ENCODE data around the gene KLHL2. TPM values are rescaled to one million over a fixed set of nuclear protein-coding genes. Genes with fewer than 3 reads are reported as not detected.

The KLHL2 gene
- total RNA-seq, 1 donor from 2014 or later = 51.8 TPM

DNA sequence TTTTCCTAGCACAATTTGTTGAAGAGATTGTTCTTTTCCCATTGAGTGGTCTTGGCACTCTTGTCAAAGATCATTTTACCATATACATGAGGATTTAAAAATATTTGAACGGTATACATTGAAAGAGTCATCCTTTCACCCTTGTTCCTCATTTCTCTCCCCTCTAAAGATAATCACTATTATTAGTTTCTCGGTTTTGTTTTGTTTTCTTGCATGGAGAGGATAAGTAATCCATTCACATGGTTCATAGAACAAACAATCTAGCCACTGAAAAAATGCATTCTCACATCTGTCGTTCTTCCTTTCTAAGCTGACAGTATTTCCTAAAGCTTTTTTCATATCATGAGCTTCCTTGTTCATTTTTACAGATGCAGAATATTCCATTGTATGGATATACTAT lies 80.9 kb downstream of the KLHL2 start:
- no peak for DNase-seq (ENCODE audit: low spot score)

DNA sequence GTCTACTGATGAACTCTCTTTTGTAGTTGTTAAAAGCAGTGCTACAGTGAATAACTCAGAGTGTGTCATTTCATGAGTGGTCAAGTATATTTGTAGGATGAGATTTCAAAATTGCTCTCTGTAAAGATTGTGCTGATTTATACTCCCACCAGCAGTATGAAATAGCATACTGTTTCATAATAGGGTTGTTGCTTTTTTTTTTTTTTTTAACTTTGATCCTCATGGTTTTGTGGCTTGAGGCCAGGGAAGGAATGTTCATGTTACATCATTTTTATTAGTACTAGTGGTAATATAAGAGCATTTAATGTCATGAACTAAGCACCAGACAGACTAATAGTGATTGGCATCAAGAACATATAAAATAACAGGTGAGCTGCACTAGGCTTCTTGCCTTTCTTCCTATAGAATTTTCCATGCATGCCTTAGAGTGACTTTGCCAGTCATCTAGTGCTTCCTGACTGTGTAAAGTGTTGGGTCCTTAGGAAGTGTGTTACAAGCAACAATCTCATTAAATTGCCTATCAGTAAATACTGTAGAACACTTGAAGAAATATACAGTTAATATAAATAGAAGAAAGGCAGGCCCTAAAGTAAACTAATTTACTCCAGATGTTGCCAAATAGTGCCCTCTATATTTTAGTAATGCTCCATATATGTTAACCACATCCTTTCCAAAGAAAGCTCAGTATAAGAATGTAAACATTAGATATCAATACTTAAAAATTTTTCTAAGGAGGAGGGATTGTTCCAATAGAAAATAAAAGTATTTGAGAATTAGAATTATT lies 81.5 kb downstream of the KLHL2 start:
- DNase-seq (ENCODE audit: low spot score) = peak; percentile 22

- no peak for DNase-seq (ENCODE audit: low spot score)
These were observed 82.0 kb downstream of the KLHL2 start for GRCh38 chr4:165289423-165289785.

DNA sequence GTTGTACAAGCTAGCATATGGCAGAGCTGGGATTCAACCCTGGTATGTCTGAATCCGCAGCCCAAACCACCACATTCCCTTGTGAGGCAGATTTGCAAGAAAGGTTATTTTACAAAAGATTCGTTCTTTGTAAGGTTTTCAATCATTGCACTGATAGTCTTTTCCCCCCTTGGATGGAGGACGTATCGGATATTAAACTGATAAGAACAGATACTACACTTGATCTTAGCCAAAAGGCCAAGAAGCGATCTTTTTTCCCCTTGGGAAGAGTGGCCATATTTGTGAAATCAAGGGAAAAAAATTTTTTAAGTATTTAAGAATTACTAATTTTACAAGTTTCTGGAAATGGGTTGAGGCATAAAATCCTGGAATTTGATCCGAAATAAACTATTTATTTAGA lies 85.7 kb downstream of the KLHL2 start:
- DNase-seq (ENCODE audit: low spot score) = no peak

DNA sequence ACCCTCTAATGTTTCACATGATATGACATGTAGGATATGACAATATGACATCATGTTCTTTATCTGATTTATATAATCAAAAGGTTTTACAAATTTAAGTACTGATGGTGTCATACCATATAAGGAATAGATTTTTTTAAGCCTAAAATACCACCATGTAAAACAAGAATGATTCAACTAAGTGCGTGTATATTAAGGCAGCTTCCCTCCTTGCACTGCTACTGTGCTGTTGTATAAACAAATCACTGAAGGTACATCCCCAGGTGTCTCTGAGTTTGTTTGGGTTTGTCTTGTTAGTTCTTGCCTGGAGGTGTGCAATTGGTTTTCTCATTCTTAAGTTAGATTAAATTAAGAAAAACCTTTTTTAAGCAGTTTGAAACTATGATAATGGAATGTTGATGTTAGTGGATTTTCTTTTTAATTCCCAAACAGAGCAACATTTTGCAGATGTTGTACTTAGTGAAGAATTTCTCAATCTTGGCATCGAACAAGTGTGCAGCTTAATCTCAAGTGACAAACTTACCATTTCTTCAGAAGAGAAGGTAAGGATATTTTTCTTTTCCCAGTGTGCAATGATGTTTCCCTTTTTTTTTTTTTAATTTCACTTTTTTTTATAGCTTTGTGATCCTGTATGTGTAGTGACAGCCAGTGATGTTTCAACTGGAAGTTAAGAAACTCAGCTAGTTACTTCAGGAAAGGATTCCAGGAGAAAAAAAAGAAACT lies 86.7 kb downstream of the KLHL2 start:
- no peak for DNase-seq (ENCODE audit: low spot score)

DNA sequence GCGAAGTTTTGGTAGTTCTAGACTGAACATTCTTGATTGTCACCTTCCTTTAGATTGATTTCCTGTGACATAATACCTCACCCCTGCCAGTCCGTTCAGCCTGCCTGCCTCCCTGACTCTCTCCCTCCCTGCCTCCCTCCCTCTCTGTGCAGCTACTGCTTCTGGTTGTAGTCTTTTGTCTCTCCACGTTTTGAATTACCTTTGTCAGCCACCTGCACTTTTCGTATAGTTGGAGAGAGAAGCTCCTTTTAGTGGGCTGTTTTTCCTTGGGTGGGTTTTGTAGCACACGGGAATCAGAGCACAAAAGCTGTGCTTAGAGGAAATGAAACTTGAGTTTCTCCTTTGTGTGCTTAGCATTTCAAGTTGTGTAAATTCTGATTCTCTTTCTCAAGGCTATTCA lies 87.5 kb downstream of the KLHL2 start:
- DNase-seq (ENCODE audit: low spot score) = no peak

GRCh38 chr4:165297626-165298025 lies 90.3 kb downstream of the KLHL2 start:
- no peak for DNase-seq (ENCODE audit: low spot score)

DNA sequence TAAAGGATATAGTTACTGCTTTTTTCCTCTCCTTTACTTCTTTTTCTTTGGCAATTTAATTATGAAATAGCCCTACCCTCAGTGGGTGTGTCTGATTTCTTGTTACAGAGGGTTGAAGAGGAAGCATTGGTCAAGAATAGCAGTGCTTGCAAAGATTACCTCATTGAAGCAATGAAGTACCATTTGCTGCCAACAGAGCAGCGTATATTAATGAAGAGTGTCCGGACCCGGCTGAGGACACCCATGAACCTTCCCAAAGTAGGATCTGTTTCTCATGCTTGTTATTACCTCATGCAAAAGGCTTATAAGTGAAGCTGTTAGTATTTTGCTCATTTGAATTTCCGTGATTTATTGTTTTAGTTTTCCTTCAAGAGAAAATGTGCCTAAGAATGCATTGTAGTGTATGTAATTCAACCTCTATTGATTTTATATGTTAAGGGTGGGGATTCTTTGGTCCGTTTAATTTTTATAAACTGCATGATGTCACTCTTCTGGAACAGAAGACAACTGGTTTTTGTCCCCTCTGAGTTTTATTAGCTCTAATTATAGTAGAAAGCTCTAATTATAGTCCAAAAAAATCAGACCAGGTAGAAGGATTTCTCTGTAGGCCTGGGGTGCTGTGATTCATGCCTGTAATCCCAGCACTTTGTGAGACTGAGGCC lies 92.2 kb downstream of the KLHL2 start:
- no peak for DNase-seq (ENCODE audit: low spot score)

GRCh38 chr4:165301833-165302232 lies 94.5 kb downstream of the KLHL2 start:
- no peak for DNase-seq (ENCODE audit: low spot score)

- no peak for DNase-seq (ENCODE audit: low spot score)
These were observed 95.3 kb downstream of the KLHL2 start for GRCh38 chr4:165302658-165303057.

DNA sequence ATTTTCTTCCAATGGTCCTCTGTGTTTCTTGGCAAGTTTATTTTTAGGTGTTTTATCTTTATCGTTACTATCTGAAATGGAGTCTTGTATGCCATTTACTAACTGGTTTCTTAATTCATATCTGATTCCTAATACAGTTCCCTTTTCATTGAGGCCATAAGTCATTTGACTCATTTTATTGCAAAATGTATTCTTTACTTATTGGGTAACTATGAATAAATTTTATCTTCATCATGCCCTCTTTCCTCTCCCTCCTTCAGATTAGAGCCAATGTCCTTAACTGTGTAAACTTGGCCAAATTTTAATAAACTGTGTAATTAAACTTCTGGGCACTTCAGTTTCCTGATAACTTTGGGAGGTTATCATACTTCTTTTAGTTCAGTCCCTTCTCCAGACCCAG lies 100.8 kb downstream of the KLHL2 start:
- DNase-seq (ENCODE audit: low spot score) = no peak

DNA sequence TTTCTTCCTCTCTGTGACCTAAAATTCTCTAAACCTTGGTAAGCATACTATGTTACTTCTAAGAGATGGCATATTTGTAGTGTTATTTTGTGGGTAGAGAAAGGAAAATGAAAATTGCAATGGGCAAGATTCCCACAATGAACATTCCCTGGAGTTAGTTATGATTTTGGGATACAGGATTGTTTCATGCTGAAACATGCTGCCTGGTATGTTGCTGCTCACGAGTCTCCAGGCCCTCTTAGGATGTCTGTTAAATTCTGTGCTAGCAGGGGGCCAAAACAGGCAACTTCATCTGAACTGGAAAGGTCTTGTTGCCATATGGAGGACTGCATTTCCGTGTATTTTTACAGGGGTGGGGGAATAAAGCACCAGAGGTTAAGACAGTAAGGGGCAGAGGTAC lies 101.2 kb downstream of the KLHL2 start:
- DNase-seq (ENCODE audit: low spot score) = no peak

DNA sequence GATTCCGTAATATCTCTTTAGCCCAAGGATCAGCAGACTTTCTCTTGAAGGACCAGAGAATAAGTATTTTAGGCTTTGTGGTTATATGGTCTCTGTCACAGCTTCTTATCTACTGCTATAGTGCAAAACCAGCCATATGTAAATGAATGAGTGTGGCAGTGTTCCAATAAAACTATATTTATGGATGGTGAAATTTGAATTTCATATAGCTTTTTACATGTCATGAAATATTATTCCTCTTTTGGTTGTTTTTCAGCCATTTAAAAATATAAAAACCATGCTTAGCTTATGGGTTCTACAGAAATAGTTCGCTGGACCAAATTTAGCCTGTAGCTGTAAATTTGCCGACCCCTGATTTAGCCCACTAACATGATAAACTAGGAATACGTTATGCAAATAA lies 102.1 kb downstream of the KLHL2 start:
- no peak for DNase-seq (ENCODE audit: low spot score)

DNA sequence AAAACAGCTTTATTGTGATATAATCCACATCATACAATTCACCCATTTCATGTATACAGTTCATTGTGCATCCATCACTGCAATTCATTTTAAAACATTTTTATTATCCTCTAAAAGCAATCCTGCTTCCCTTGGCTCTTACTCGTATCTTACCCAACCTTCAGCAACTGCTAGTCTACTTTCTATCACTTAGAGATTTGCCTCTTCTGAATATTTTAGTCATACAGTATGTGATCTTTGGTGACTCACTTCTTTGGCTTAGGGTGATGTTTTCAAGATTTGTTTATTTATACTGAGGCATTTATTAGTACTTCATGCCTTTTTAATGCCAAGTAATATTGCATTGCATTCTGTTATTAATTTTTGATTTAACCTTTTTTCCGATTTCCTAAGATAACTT lies 105.1 kb downstream of the KLHL2 start:
- DNase-seq (ENCODE audit: low spot score) = no peak

DNA sequence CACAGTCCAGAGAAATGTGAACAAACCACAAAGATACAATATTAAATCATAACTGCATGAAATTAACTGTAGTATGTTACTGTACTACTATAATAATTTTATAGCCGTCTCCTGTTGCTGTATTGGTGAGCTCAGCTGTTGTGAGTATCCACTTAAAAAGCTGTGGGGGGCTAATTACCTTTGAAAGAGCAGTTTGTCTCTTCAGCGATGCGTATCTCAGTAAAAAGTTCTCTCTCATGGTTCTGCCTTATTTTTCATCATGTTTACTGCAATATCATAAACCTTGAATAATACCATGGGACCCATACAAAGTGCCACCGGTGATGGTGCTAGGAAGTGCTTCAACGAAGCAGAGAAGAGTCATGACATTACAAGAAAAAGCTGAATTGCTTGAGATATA lies 111.7 kb downstream of the KLHL2 start:
- no peak for DNase-seq (ENCODE audit: low spot score)

DNA sequence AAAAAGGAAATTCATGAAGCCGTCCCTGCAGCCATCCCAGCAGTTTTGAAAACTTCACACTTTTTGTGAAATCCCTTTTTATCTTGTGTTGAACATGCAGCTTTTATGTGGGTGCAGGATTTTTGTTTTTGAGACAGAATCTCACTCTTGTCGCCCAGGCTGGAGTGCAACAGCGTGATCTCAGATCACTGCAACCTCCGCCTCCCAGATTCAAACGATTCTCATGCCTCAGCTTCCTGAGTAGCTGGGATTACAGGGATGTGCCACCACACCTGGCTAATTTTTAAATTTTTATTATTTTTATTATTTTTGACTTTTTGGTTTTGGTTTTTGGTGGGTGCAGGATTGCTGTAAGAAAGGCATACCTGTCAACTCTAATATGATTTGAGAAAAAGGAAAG lies 112.1 kb downstream of the KLHL2 start:
- no peak for DNase-seq (ENCODE audit: low spot score)

DNA sequence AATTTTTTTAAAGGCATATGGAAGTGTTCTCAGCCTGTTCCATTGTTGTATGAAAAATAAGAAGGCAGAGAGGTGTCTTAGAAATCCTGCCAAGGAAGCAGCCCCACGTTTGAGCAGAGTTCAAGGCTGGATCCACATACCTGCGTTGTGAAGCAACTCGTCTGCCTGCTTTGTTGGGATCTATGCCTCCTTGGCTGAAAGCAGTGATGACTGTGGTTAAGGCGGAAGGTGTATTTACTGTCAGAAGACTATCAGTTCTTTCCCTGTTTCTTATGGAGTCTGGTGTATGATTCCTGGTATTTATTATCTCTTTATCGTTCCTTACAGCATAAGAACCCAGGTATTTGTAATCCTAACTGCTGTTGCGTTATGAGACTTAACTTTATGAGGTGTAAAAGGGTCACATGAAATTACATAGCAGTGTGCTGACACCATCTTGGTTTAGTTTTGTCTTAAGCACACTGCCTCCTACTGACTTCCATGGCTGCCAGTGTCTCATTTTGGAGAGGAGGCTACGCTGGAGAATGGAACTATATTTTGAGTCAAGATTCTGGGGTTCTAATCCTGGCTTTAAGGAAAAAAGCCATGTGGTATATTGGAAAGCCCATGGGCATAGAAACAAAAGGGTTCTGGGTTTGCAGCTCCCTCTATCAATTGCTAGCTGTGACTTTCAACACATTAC lies 117.0 kb downstream of the KLHL2 start:
- no peak for DNase-seq (ENCODE audit: low spot score)

- no peak for DNase-seq (ENCODE audit: low spot score)
These were observed 117.5 kb downstream of the KLHL2 start for GRCh38 chr4:165324918-165325304.

GRCh38 chr4:165325732-165326512 lies 118.6 kb downstream of the KLHL2 start:
- DNase-seq (ENCODE audit: low spot score) = no peak

GRCh38 chr4:165326831-165327210 lies 119.5 kb downstream of the KLHL2 start:
- no peak for DNase-seq (ENCODE audit: low spot score)
